Endometrial microvascular endothelial cells (primary cell): ENCODE measurements around the gene PDZD7. TPM values are rescaled to one million over a fixed set of nuclear protein-coding genes. Genes with fewer than 3 reads are reported as not detected.

Experiments used
- in situ Hi-C: cut with HindIII; loops from 2 replicates; pipeline ENCODE4 v1.10.0; 2017; ENCODE audit warnings: low sequenced_read_pairs, low pct_unique_long_range_greater_than_20kb; ENCODE audit errors: inconsistent ontology term
- total RNA-seq: library from RNA; depleted of rRNA; stranded (reverse); fragments of >200 nt; gene quantifications from one replicate; pipeline ENCODE4 v1.2.3, GENCODE V29; 2015; ENCODE audit errors: inconsistent ontology term

The PDZD7 gene
- total RNA-seq, 1 donor from 2014 or later: 1.1 TPM

GRCh38 chr10:101008823-101009423 is 22.0 kb downstream of the PDZD7 start:
- in situ Hi-C loops: no loop called here

- in situ Hi-C loops: no loop called here
These were observed 22.8 kb downstream of the PDZD7 start for GRCh38 chr10:101007915-101008822.

GRCh38 chr10:101007099-101007711 is 23.7 kb downstream of the PDZD7 start:
- in situ Hi-C loops: no loop called here

- in situ Hi-C loops: no loop called here
These were observed 24.3 kb downstream of the PDZD7 start for GRCh38 chr10:101006593-101007098.

- in situ Hi-C loops: no loop called here
These were observed 24.9 kb downstream of the PDZD7 start for GRCh38 chr10:101005869-101006567.

- in situ Hi-C loops: no loop called here
These were observed 25.6 kb downstream of the PDZD7 start for GRCh38 chr10:101005361-101005760.

GRCh38 chr10:101003639-101004206 is 27.2 kb downstream of the PDZD7 start:
- in situ Hi-C loops: no loop called here

GRCh38 chr10:101002456-101002855 is 28.5 kb downstream of the PDZD7 start:
- in situ Hi-C loops: no loop called here

- in situ Hi-C loops: no loop called here
These were observed 29.3 kb downstream of the PDZD7 start for GRCh38 chr10:101001659-101002035.

- in situ Hi-C loops: no loop called here
These were observed 29.8 kb downstream of the PDZD7 start for GRCh38 chr10:101000915-101001658.

GRCh38 chr10:101000127-101000914 is 30.6 kb downstream of the PDZD7 start:
- in situ Hi-C loops: no loop called here

- in situ Hi-C loops: no loop called here
These were observed 31.2 kb downstream of the PDZD7 start, which contains the start of gene LZTS2 for GRCh38 chr10:100999742-101000126. Gene LZTS2, plus strand, starts transcription at chr10:100999808. Its CDS starts 2,731 bp downstream, at chr10:101002539.

- in situ Hi-C loops: no loop called here
These were observed 31.8 kb downstream of the PDZD7 start for GRCh38 chr10:100998991-100999741.

GRCh38 chr10:100998183-100998990 is 32.5 kb downstream of the PDZD7 start:
- in situ Hi-C loops: no loop called here

GRCh38 chr10:100997360-100998182 is 33.4 kb downstream of the PDZD7 start:
- in situ Hi-C loops: no loop called here
